ENCODE measurements around the gene GPR132. TPM values are rescaled to one million over a fixed set of nuclear protein-coding genes. Genes with fewer than 3 reads are reported as not detected.

GPR132 gene
- total and polyA plus RNA-seq, 2 donors (not counting 1 experiment from before 2014, with no cell fraction given) = 38.6 to 54.5 TPM

DNA sequence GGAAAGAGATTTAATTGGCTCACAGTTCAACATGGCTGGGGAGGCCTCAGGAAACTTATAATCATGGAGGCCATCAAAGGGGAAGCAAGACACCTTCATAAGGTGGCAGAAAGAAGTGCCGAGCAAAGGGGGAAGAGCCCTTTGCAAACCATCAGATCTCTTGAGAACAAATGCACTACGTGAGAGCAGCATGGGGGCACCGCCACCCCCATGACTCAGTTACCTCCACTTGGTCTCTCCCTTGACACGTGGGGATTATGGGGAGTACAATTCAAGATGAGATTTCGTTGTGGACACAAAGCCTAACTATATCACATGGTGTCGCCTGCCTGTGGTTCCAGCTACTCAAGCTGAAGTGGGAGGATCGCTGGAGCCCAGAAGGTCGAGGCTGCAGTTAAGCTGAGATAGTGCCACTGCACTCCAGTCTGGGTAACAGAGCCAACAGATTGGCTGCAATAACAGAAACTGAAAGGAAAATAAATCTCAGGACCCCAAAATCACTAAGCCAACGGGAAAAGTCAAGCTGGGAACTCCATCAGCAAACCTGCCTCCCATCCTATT lies 34.3 kb downstream of the GPR132 start:
- H3K27ac ChIP-seq (ENCODE audit: low read length in 2 of 2) = no peak overlapping the region
- Mint-ChIP-seq H3K27me3 (no peaks in the 10 kb centered on the region), H3K9me3 (ENCODE audit: insufficient read depth) (no peaks in the 10 kb centered on the region), H3K4me1 (peaks cover 19% of the 10 kb centered on the region), H3K27ac (no peak overlapping the region), H3K4me3 (no peak overlapping the region)
- H4K20me1 ChIP-seq (ENCODE audit: control insufficient read depth, insufficient read depth, low read length, poor library complexity, severe bottlenecking) = no peaks in the 10 kb centered on the region
- peaks cover 6 to 9% of the 10 kb centered on the region in 2 donors for H3K4me1 ChIP-seq (ENCODE audit: control insufficient read depth in 2 of 2, insufficient read depth in 2 of 2, low read length in 2 of 2)
- no peak overlapping the region for H2AFZ ChIP-seq (ENCODE audit: insufficient read depth, low read depth, low read length, poor library complexity, severe bottlenecking)
- no peaks in the 10 kb centered on the region for H3K79me2 ChIP-seq (ENCODE audit: control insufficient read depth, insufficient read depth, low read length)
- WGBS (ENCODE audit: insufficient coverage) = 94% methylated on average over 9 of the region's 9 CpGs
- H3K27me3 ChIP-seq (replicated peaks in 1 of 4; ENCODE audit: control extremely low read depth in 1 of 4, control insufficient read depth in 3 of 4, insufficient read depth in 4 of 4, low read length in 3 of 4) = no peaks in the 10 kb centered on the region
- no peak overlapping the region for H3K4me2 ChIP-seq (replicated peaks; ENCODE audit: low read depth, low read length, poor library complexity, severe bottlenecking)
- no peaks in the 10 kb centered on the region for H3K36me3 ChIP-seq (replicated peaks in 1 of 2; ENCODE audit: control extremely low read depth in 1 of 2, control insufficient read depth in 1 of 2, extremely low read depth in 1 of 2, insufficient read depth in 2 of 2, low read length in 1 of 2)
- H3K9me3 ChIP-seq (ENCODE audit: control extremely low read depth in 1 of 3, control insufficient read depth in 2 of 3, insufficient read depth in 1 of 3, low read length in 2 of 3) = no peaks in the 10 kb centered on the region
- no peak for DNase-seq
- ATAC-seq (ENCODE audit: low read depth) = no peak
- no peak overlapping the region for H3K4me3 ChIP-seq (ENCODE audit: control extremely low read depth in 1 of 5, extremely low read depth in 1 of 5, insufficient read depth in 1 of 5, low read depth in 2 of 5, low read length in 4 of 5)
- TF ChIP-seq EZH2 (IDR thresholded peaks at IDR 0.05; ENCODE audit: borderline replicate concordance, insufficient read depth, low read depth, low read length, poor library complexity, severe bottlenecking) = no peak
- TF ChIP-seq, protein P1, sequence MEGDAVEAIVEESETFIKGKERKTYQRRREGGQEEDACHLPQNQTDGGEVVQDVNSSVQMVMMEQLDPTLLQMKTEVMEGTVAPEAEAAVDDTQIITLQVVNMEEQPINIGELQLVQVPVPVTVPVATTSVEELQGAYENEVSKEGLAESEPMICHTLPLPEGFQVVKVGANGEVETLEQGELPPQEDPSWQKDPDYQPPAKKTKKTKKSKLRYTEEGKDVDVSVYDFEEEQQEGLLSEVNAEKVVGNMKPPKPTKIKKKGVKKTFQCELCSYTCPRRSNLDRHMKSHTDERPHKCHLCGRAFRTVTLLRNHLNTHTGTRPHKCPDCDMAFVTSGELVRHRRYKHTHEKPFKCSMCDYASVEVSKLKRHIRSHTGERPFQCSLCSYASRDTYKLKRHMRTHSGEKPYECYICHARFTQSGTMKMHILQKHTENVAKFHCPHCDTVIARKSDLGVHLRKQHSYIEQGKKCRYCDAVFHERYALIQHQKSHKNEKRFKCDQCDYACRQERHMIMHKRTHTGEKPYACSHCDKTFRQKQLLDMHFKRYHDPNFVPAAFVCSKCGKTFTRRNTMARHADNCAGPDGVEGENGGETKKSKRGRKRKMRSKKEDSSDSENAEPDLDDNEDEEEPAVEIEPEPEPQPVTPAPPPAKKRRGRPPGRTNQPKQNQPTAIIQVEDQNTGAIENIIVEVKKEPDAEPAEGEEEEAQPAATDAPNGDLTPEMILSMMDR (IDR thresholded peaks at IDR 0.05) = no peak
- intact Hi-C loops (cut with micrococcal nuclease) = no loop called here
- H3K9ac ChIP-seq (ENCODE audit: low read length) = no peak overlapping the region
- POLR2A ChIA-PET = no interaction called here
- CTCF ChIA-PET = interaction anchor here (3.8 kb wide), 1 partner anchor 14 kb away, joined by 31 read pairs; no protein-coding TSS in a partner anchor

DNA sequence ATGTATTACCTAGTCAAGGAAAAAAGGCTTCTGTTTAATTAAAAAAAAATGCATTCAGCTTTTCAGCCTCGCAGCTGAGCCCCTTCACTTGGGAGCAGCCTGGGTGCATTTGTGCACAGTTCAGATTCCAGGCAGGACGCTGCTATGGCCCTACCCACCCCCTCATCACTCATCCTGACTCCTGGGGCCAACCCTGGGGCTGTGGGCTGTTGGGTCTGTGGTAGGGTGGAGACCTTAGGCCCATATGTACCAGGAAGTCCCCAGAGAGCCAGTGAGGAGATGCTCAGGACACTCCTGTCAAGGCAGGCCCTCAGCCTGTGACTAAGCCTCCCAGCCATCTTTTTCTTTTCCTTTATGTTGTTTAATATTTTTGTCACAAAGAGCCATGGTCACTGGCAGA lies 35.0 kb downstream of the GPR132 start:
- CTCF ChIA-PET = interaction anchor here (0.7 to 1.0 kb wide), 2 partner anchors 15 to 150 kb away, joined by 3 to 4 read pairs; no protein-coding TSS in a partner anchor
- no peak for ATAC-seq (ENCODE audit: low read depth)
- no CpG with 5 or more reads among the region's 2 CpGs for WGBS (ENCODE audit: insufficient coverage)

More for the DNA sequence above, 35.0 kb downstream of the GPR132 start:
- no peak for DNase-seq
- H3K79me2 ChIP-seq (ENCODE audit: control insufficient read depth, insufficient read depth, low read length) = no peaks in the 10 kb centered on the region
- intact Hi-C loops (cut with micrococcal nuclease) = no loop called here
- Mint-ChIP-seq H3K4me3 (no peak overlapping the region), H3K27me3 (no peaks in the 10 kb centered on the region), H3K9me3 (ENCODE audit: insufficient read depth) (no peaks in the 10 kb centered on the region), H3K27ac (no peak overlapping the region), H3K4me1 (peaks cover 23% of the 10 kb centered on the region)
- H3K4me2 ChIP-seq (replicated peaks; ENCODE audit: low read depth, low read length, poor library complexity, severe bottlenecking) = no peak overlapping the region
- POLR2A ChIA-PET = no interaction called here
- H4K20me1 ChIP-seq (ENCODE audit: control insufficient read depth, insufficient read depth, low read length, poor library complexity, severe bottlenecking) = no peaks in the 10 kb centered on the region
- no peak overlapping the region for H3K4me3 ChIP-seq (ENCODE audit: control extremely low read depth in 1 of 5, extremely low read depth in 1 of 5, insufficient read depth in 1 of 5, low read depth in 2 of 5, low read length in 4 of 5)
- TF ChIP-seq EZH2 (IDR thresholded peaks at IDR 0.05; ENCODE audit: borderline replicate concordance, insufficient read depth, low read depth, low read length, poor library complexity, severe bottlenecking) = no peak
- TF ChIP-seq, protein P1 (IDR thresholded peaks at IDR 0.05) = no peak
- no peak overlapping the region for H3K9ac ChIP-seq (ENCODE audit: low read length)
- H3K9me3 ChIP-seq (ENCODE audit: control extremely low read depth in 1 of 3, control insufficient read depth in 2 of 3, insufficient read depth in 1 of 3, low read length in 2 of 3) = no peaks in the 10 kb centered on the region
- no peak overlapping the region for H2AFZ ChIP-seq (ENCODE audit: insufficient read depth, low read depth, low read length, poor library complexity, severe bottlenecking)
- H3K27ac ChIP-seq (ENCODE audit: low read length in 2 of 2) = no peak overlapping the region
- peaks cover 6 to 10% of the 10 kb centered on the region in 2 donors for H3K4me1 ChIP-seq (ENCODE audit: control insufficient read depth in 2 of 2, insufficient read depth in 2 of 2, low read length in 2 of 2)
- H3K27me3 ChIP-seq (replicated peaks in 1 of 4; ENCODE audit: control extremely low read depth in 1 of 4, control insufficient read depth in 3 of 4, insufficient read depth in 4 of 4, low read length in 3 of 4) = no peaks in the 10 kb centered on the region
- H3K36me3 ChIP-seq (replicated peaks in 1 of 2; ENCODE audit: control extremely low read depth in 1 of 2, control insufficient read depth in 1 of 2, extremely low read depth in 1 of 2, insufficient read depth in 2 of 2, low read length in 1 of 2) = no peaks in the 10 kb centered on the region
